ENCODE data around the gene MMP25.
"Not testable (repeated sequence)": the region's sequence is repeated elsewhere in the genome, so short reads cannot be mapped to it uniquely, and the experiment has no call there.

The MMP25 gene

GRCh38 chr16:3030222-3031212 is 15.8 kb upstream of the MMP25 start:
- DNase-seq (ENCODE audit: low read depth), result no peak

- no peak for DNase-seq (ENCODE audit: low read depth)
These were observed 13.7 kb upstream of the MMP25 start for GRCh38 chr16:3032624-3033023.

GRCh38 chr16:3035289-3035971 is 10.9 kb upstream of the MMP25 start:
- no peak for DNase-seq (ENCODE audit: low read depth)

GRCh38 chr16:3035972-3036725 is 10.2 kb upstream of the MMP25 start:
- no peak for DNase-seq (ENCODE audit: low read depth)

DNA sequence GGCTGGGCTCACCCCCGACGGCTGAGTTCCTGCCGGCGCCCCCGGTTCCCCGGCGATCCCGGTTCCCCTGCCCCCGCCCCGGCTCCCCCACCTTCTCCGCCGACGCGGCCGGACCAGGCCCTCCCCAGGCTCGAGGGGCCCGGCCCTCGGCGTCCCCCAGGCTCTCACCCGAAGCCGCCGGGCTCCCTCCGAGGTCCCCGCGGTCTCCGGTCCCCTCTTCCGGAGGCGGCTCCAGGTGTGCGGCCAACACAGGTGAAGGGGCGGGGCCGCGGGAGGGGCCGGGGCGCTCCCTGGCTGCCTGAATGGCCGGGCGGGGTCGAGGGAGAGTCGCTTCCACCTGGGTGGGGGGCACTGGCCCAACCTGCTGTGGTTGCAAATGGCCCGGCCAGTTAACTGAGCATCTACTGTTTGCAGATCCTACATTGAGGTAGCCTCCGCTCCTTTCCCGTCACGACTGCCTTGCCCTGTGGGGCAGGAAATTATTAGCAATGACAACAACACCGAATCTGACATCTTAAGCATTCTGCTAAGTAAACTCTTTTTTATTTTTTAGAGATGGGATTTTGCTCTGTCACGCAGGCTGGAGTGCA is 9.5 kb upstream of the MMP25 start, which contains the start of gene BICDL2:
Gene BICDL2, minus strand, starts transcription at position 219 of the 590 bp plus-strand sequence. CDS start 1,448 bp downstream, outside the sequence.
- DNase-seq (ENCODE audit: low read depth), result no peak

DNA sequence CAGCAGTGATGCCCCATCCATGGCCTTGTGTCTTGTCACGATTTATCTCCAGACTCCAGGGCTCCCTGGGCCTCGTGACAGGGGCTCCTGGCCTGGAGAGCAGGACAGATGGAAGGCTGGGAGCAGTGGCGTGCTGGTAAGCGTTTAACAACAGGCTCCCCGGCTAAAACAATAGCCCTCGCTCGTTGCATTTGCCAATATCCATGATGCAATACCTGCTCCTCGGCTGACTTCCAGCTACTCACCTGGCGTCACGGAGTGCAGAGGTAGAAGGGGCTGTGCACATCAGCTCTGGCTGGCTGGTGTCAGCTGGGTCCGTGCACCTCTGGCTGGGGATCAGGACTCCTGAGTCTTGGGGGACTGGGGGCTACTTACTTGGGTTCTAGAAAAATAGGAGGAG is 8.1 kb upstream of the MMP25 start:
- DNase-seq (ENCODE audit: low read depth), result no peak

DNA sequence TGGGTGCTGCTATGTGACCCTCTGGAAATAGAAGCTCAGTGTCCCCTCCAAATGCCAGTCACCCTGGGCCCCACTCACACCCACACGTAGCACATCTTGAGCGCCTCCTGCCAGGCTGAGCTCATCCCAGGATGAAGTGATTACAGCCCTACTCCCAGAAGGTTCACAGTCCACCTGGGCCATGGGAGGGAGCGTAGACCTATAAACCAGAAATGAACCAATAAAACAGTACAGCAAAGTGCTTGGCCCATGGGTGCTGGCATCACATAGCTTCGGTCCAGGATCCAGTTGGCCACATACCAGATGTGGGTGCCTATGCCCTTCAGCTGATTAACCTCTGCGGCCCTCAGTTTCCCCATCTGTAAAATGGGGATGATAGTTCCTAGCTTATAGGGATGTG is 7.5 kb upstream of the MMP25 start:
- DNase-seq (ENCODE audit: low read depth), result no peak

DNA sequence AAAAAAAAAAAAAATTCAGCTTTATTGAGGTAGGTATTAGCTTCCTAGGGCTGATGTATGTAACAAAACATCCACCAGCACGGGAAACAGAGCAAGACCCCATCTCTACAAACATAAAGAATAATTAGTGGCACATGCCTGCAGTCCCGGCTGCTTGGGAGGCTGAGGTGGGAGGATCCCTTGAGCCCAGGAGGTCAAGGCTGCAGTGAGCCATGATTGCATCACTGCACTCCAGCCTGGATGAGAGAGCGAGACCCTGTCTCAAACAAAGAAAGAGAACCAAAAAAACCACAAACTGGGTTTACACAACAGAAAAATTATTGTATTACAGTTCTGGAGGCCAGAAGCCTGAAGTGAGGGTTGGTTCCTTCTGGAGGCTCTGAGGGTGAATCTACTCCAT is 4.0 kb upstream of the MMP25 start:
- DNase-seq (ENCODE audit: low read depth), result no peak

GRCh38 chr16:3044708-3045107 is 1.7 kb upstream of the MMP25 start:
- no peak for DNase-seq (ENCODE audit: low read depth)

DNA sequence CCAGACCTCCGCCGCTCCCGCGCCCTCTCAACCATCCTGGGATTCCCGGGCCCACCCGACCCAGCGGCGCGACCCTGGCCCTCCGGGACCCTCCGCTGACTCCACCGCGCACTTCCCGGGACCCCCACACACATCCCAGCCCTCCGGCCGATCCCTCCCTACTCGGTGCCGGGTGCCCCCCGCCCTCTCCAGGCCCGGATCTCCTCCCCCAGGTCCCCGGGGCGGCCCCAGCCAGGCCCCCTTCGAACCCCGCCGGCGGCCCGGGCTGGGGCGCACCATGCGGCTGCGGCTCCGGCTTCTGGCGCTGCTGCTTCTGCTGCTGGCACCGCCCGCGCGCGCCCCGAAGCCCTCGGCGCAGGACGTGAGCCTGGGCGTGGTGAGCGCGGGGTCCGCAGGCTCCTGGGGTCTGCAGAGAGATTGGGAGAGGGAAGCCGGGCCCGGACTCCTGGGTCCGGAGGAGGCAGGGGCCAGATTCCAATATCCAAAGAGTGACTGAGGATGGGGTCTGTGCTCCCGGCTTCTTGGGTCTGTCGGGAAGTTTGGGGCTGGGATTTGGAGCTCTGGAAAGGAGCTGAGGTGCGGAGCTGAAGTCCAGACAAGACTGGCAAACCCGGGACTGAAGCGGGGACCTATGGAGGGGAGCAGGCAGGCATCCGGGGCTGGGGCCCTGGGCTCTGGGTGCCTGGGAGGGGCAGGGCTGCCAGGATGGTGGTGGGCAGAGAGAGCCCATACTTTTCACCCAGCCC is 453 bp downstream of the MMP25 start:
- DNase-seq (ENCODE audit: low read depth), result no peak

DNA sequence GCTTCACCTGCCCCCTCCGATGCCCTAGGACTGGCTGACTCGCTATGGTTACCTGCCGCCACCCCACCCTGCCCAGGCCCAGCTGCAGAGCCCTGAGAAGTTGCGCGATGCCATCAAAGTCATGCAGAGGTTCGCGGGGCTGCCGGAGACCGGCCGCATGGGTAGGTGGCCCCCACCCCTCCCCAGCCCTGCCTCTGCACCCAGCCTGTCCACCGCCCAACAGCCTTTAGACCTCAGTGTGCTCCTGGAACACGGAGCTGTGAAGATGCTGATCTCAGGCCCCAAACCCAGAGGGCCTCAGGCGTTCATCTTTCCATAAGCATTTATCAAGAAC is 993 bp downstream of the MMP25 start:
- no peak for DNase-seq (ENCODE audit: low read depth)

DNA sequence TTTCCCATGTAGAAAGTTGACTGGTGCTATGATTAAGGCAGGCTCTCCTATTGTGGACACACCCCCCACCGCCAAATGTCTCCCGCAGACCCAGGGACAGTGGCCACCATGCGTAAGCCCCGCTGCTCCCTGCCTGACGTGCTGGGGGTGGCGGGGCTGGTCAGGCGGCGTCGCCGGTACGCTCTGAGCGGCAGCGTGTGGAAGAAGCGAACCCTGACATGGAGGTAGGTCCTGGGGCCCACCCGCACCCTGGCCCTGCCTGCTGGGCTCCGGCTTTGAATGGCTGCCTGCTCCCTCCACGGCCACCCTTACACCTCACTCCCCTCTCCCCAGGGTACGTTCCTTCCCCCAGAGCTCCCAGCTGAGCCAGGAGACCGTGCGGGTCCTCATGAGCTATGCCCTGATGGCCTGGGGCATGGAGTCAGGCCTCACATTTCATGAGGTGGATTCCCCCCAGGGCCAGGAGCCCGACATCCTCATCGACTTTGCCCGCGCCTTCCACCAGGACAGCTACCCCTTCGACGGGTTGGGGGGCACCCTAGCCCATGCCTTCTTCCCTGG is 3.6 kb downstream of the MMP25 start:
- no peak for DNase-seq (ENCODE audit: low read depth)

- no peak for DNase-seq (ENCODE audit: low read depth)
These were observed 4.1 kb downstream of the MMP25 start for GRCh38 chr16:3050487-3050886.

DNA sequence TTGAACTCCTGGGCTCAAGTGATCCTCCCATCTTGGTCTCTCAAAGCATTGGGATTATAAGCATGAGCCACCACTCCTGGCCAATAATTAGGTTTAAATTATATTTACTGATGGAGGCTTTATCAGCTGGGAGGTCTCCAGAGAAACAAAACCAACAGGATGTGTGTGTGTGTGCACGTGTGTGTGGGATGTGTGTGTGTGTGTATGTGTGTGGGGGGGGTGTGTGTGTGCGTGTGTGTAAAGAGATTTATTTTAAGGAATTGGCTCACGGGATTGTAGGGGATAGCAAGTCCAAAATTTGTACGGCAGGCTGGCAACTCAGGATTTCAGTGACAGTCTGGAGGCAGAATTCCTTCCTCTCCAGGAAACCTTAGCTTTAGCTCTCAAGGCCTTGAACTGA is 4.6 kb downstream of the MMP25 start:
- DNase-seq (ENCODE audit: low read depth), result no peak

DNA sequence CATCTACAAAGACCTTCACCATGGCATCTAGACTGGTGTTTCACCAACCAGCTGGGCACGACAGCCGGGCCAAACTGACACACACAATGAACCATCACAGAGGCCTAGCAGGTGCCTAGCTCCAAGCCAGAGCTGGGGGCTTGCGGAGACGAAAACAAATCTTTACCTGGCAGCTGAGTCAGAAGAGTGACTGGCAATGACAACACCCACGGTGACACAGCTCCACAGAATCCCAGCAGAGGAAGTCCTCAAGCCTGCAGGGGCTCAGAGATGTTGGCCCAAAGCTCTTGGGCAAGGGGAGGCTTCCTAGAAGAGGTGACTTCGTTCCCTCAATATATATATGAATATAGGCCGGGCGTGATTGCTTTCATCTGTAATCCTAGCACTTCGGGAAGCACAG is 5.1 kb downstream of the MMP25 start:
- DNase-seq (ENCODE audit: low read depth), result no peak

DNA sequence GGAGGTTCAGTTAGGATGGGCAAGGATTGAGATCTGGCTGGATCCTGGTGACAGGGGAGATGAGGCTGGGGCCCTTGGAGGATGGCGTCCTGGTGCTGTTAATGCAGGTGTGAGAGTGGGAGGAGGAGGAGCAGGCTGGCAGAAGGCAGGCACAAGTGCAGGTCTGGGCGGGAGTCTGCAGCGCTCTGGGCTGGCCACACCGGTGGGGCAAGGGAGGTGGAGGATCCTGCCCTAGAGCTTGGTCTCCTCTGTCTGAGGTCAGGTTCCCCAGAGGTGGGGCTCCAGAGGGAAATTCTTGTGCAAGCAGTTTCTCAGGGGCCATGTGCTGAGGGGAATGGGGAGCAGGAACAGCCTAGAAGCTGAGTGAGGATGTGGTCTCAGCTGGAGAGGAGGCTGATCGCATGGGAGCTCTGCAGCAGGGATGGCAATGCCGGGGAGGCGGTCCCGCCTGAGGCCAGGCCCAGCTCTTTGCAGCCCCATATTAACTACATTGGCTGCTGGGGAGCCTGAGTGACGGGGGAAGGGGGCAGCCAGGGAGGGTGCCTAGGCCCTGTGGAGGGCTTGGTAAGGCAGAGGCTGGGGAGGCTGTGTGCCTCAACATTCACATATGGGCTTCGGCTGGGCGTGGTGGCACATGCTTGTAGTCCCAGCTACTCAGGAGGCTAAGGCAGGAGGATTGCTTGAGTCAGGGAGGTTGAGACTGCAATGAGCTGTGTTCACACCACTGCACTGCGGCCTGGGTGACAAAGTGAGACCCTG is 6.4 kb downstream of the MMP25 start:
- DNase-seq (ENCODE audit: low read depth), result not testable (repeated sequence)

GRCh38 chr16:3053330-3053710 is 7.0 kb downstream of the MMP25 start:
- not testable (repeated sequence) for DNase-seq (ENCODE audit: low read depth)

- DNase-seq (ENCODE audit: low read depth), result no peak
These were observed 8.8 kb downstream of the MMP25 start for GRCh38 chr16:3054965-3055733.

- DNase-seq (ENCODE audit: low read depth), result not testable (repeated sequence)
These were observed 9.4 kb downstream of the MMP25 start for GRCh38 chr16:3055734-3056115.

Data from iris pigment epithelial cell (primary cell).